Measurements from ENCODE around the gene NCBP3.
A peak's percentile ranks its signal among the peaks of the same experiment; 100 is the strongest.

The NCBP3 gene

DNA sequence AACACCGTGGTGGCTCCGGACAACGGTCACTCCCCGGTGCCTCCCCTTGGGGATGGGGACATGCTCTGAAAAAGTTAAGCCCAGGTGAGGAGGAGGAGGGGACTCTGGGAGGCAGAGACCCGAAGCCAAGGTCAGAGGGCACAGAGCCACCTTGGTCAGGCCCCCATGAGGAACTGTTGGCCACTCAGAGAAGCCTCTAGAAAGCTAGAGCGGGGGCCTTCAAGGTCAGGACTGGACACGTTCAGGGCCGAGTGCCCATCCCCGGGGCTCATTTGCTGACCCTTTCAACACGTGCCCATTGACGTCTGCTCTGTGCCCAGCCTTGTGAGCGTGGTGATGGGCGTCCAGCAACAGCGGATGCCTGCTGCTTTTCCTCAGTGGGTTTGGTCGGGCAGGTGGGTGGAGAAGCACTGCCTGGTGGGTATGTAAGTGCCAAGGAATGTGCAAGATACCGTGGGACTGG, 84.1 kb downstream of the NCBP3 start:
- ChIA-PET POLR2A (ENCODE audit: low non-redundant PET) (no interaction called here), CTCF (interaction anchor here (0.6 kb wide), 1 partner anchor 25 kb away, joined by 3 read pairs; no protein-coding TSS in a partner anchor)
- no peak for TF ChIP-seq CTCF (conservative IDR thresholded peaks at IDR 0.05; ENCODE audit: low read depth)
- H3K27ac ChIP-seq, result no peak overlapping the region
- DNase-seq (ENCODE audit: low spot score), result no peak

GRCh38 chr17:3761036-3761917, 84.8 kb downstream of the NCBP3 start:
- ChIA-PET CTCF (no interaction called here), POLR2A (ENCODE audit: low non-redundant PET) (interaction anchor here (0.6 kb wide), 1 partner anchor 23 kb away, joined by 3 read pairs; no protein-coding TSS in a partner anchor)
- no peak for DNase-seq (ENCODE audit: low spot score)
- no peak overlapping the region for H3K27ac ChIP-seq
- no peak for TF ChIP-seq CTCF (conservative IDR thresholded peaks at IDR 0.05; ENCODE audit: low read depth)

- no peak for TF ChIP-seq CTCF (conservative IDR thresholded peaks at IDR 0.05; ENCODE audit: low read depth)
- ChIA-PET CTCF (interaction anchor here (0.6 to 0.8 kb wide), 3 partner anchors 14 to 553 kb away, joined by 3 to 5 read pairs (median 4); no protein-coding TSS in a partner anchor), POLR2A (ENCODE audit: low non-redundant PET) (no interaction called here)
- no peak for DNase-seq (ENCODE audit: low spot score)
- H3K27ac ChIP-seq, result no peak overlapping the region
Measured at GRCh38 chr17:3759597-3760216, 86.3 kb downstream of the NCBP3 start.

DNA sequence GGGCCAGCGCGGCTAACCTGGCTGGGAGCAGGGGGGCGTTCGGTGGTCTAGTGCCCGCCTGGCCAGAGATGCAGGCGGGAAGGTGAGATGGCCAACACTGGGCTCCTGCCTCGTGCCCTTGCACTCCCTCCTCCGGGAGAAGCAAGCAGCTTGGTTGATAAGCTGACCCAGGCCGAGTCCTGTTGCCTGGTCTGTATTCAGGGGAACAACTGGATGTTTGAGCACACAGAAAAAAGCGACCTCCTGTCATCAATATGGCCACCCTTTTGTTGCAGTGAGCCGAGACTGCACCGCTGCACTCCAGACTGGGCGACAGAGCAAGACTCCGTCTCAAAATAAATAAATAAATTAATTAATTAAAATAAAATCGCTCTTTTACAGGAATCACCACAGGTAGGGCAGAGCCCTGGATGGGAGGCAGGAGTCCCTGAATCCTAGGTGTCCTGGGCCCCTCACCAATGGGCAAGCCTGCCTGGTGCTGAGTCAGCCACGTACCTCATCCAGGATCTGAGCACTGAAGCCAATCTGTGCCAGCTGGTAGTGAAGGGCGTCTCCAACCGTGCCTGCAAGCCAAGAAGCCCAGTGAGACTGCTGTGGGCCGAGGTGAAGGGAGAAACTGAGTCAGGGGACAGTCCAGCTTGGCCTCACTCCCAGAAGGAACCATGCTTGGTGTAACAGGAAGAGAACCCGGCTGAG, 90.6 kb downstream of the NCBP3 start:
- POLR2A ChIA-PET (ENCODE audit: low non-redundant PET), result interaction anchor here (0.6 kb wide), 2 partner anchors 62 to 119 kb away, joined by 3 to 6 read pairs; partner anchors contain the start of gene SHPK
- TF ChIP-seq CTCF (conservative IDR thresholded peaks at IDR 0.05; ENCODE audit: low read depth), result no peak
- no peak overlapping the region for H3K27ac ChIP-seq
- no peak for DNase-seq (ENCODE audit: low spot score)
- CTCF ChIA-PET, result interaction anchor here (0.7 to 1.3 kb wide), 2 partner anchors 18 to 73 kb away, joined by 3 to 6 read pairs; no protein-coding TSS in a partner anchor

DNA sequence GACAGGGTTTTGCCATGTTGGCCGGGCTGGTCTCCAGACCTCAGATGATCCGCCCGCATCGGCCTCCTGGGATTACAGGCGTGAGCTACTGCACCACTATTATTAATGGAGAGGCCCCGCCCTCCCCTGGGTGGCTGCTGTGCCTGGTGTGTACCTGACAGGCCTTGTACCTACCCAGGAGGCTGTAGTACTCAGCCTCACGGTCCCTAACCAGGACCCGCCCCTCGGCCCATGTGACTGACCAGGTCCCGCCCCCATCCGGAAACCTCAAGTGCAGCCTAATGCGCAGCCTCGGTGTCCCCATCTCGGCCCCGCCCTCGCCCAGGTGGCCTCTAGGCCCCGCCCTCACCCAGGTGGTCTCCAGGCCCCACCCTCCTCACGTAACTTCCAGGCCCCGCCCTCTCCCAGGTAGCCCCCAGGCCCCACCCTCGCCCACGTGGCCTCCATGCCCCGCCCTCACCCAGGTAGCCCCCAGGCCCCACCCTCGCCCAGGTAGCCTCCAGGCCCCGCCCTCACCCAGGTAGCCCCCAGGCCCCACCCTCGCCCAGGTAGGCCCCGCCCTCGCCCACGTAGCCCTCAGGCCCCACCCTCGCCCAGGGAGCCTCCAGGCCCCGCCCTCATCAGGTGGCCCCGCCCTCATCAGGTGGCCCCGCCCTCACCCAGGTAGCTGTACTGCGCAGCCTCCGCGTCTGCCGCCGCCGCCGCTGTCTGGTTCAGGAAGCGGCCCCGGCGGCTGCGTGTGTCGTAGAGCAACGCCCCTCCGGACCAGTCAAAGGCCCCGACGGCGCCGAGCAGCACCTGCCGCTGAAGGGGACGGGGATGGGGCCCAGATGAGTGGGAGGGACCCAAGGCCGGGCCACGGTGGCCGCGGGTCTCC, 91.3 kb downstream of the NCBP3 start:
- ChIA-PET POLR2A (ENCODE audit: low non-redundant PET) (interaction anchor here (0.6 kb wide), 1 partner anchor 119 kb away, joined by 3 read pairs; the partner anchor contains the start of gene SHPK), CTCF (interaction anchor here (1.0 kb wide), 2 partner anchors 17 to 73 kb away, joined by 4 to 7 read pairs; no protein-coding TSS in a partner anchor)
- TF ChIP-seq CTCF (conservative IDR thresholded peaks at IDR 0.05; ENCODE audit: low read depth), result no peak
- peak; percentile 95 for DNase-seq (ENCODE audit: low spot score)
- H3K27ac ChIP-seq, result no peak overlapping the region

All from RWPE1 (cell line).